A673 (cell line): Measurements from ENCODE around the gene AP1S3.

ENCODE experiments used
- EZH2 ChIP-seq: fragments of 200-600 bp; sonication (generic); IDR thresholded peaks from 2 replicates; pipeline ENCODE4 v1.6.1; 2017; ENCODE audit warnings: borderline replicate concordance, low read depth, mild to moderate bottlenecking, mixed read lengths, antibody characterized with exemption, low read length; ENCODE audit not compliant: poor library complexity, severe bottlenecking
- TF ChIP-seq, protein P1 (sequence below): fragments of 300-800, 200-600 bp; sonication (generic); conservative IDR thresholded peaks from 2 replicates; pipeline ENCODE4 v1.5.1; 2017; ENCODE audit warnings: low read depth, mild to moderate bottlenecking, antibody characterized with exemption, low read length, moderate library complexity, mixed read lengths

DNA sequence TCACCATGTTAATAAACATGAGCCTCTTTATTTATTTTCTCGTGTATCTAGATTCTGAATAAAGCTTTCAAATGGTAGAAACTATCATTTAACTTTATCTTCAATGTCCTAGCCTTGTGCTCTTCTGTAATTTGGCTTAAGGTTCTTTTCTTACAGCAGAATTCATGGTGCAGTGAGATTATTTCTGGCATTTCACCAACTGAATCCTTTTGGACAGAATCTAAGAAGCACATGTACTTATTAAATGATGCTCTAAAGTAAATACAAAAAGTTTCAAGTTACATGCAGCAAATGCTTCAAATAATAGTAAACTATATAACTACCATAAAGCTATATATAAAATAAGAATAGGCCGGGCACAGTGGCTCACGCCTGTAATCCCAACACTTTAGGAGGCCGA, 65.9 kb downstream of the AP1S3 start:
- TF ChIP-seq EZH2: no peak
- TF ChIP-seq, protein P1, sequence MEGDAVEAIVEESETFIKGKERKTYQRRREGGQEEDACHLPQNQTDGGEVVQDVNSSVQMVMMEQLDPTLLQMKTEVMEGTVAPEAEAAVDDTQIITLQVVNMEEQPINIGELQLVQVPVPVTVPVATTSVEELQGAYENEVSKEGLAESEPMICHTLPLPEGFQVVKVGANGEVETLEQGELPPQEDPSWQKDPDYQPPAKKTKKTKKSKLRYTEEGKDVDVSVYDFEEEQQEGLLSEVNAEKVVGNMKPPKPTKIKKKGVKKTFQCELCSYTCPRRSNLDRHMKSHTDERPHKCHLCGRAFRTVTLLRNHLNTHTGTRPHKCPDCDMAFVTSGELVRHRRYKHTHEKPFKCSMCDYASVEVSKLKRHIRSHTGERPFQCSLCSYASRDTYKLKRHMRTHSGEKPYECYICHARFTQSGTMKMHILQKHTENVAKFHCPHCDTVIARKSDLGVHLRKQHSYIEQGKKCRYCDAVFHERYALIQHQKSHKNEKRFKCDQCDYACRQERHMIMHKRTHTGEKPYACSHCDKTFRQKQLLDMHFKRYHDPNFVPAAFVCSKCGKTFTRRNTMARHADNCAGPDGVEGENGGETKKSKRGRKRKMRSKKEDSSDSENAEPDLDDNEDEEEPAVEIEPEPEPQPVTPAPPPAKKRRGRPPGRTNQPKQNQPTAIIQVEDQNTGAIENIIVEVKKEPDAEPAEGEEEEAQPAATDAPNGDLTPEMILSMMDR: no peak
